DMS153 (cell line): ENCODE data around the gene KIAA1549.
"Not testable (repeated sequence)": the region's sequence is repeated elsewhere in the genome, so short reads cannot be mapped to it uniquely, and the experiment has no call there.

Experiments
- DNase-seq: peaks from one replicate; lab custom pipeline; 2025; lab: John Stamatoyannopoulos, UW

KIAA1549 gene

GRCh38 chr7:138811327-138811726, 169.9 kb downstream of the KIAA1549 start:
- not testable (repeated sequence) for DNase-seq

GRCh38 chr7:138809346-138809745, 171.8 kb downstream of the KIAA1549 start:
- DNase-seq = no peak

DNA sequence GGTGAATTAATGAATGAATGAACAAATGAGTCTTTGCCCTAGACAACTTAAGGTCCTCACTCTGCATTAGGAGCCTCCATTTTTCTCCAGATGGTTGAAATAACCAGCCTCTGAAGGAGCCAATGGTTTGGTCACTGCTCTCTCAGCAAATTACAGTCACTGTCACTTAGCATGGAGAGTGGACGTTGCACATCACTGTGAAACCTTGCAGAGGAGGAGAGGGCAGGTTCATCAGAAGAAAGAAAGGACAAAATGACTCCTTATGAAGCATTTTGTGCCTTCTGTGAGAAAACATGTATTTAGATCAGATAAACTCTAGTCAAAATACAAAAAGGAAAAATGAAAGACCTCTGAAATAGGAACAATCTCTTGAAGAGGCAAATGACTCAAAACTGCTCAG, 176.6 kb downstream of the KIAA1549 start:
- DNase-seq = no peak

- no peak for DNase-seq
Measured at GRCh38 chr7:138802706-138803105, 178.5 kb downstream of the KIAA1549 start.

DNA sequence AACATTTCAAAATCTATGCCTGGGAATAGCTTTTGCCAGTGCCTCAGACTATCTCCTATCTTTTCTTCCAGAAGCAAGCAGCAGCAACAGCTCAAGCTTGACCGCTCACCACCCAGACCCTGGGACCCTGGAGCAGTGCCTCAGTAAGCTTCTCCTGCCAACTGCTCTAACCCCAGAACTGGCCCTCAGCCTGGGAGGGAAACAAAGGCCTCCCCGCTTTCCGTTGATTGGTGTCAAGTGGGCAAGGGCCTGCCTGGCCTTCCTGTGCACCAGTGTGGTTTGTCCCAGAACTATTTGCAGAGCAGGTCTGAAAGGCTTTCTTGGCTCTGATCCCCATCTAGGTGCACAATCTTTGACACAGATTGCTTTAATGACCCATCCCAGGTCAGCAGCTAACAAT, 179.9 kb downstream of the KIAA1549 start:
- DNase-seq = no peak

GRCh38 chr7:138799336-138800000, 181.7 kb downstream of the KIAA1549 start:
- no peak for DNase-seq

- no peak for DNase-seq
Measured at GRCh38 chr7:138798836-138799235, 182.4 kb downstream of the KIAA1549 start.

DNA sequence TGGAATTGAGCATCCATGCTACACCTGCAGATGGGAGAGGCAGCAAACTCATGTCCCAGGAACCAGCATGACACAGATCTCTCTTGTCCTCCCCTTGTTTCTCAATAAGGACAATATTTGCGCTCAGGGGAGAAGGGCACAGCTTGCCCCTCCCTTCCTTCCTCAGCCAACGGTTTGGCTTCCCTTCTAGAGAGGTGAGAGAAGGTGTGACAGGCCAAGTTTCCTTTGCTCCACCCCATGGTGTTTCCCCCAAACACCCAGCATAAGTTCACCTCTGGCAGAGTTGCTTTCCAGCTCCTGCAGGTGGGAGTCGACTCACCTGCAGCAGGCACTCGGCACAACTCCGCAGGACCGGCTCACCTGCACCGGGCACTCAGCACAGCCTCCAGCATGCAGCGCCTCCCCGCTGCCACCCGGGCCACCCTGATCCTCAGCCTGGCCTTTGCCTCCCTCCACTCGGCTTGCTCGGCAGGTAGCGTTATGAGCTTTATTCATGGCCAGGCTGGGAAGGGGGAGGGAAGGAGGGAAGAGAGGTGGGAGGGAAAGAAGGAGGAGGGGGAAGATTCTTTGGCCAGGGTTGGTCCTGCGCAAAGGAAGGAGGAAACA, 183.4 kb downstream of the KIAA1549 start, which contains the start of the genes ATP6V0A4 and TMEM213:
Gene ATP6V0A4 (minus strand): TSS at position 482 of the 606 bp plus-strand sequence. CDS start 26,949 bp downstream, outside the sequence.
Gene TMEM213 (plus strand): TSS at position 280 of the 606 bp plus-strand sequence. CDS start 111 bp downstream, at position 391.
- DNase-seq = no peak

- DNase-seq = not testable (repeated sequence)
Measured at GRCh38 chr7:138797046-138797445, 184.1 kb downstream of the KIAA1549 start.

DNA sequence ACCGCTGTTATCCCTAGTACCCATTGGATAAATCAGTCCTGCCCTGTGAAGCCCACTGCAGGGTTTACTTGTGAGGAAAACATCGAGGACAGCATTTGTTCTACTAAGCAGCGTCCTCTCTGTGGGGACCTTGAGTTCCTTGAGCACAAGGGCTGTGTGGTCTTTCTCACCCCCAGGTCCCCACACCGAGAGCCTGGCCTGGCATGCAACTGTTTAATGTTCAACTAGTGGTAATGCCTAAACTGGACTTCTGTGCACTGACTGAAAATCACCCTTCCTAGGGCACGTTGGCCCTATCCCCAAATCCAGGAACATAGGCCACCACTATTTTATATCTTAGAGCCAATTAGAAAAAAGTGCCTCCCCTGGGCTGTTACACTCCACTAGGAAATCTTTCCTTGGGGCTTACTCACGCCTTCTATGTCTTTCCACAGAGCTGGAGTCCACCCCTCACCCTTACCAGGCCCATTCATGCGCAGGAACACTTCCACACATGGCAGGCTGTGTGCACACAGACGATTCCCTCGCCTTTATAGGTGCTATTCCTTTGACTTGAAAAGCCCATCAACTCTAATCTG, 185.1 kb downstream of the KIAA1549 start:
- DNase-seq = no peak

DNA sequence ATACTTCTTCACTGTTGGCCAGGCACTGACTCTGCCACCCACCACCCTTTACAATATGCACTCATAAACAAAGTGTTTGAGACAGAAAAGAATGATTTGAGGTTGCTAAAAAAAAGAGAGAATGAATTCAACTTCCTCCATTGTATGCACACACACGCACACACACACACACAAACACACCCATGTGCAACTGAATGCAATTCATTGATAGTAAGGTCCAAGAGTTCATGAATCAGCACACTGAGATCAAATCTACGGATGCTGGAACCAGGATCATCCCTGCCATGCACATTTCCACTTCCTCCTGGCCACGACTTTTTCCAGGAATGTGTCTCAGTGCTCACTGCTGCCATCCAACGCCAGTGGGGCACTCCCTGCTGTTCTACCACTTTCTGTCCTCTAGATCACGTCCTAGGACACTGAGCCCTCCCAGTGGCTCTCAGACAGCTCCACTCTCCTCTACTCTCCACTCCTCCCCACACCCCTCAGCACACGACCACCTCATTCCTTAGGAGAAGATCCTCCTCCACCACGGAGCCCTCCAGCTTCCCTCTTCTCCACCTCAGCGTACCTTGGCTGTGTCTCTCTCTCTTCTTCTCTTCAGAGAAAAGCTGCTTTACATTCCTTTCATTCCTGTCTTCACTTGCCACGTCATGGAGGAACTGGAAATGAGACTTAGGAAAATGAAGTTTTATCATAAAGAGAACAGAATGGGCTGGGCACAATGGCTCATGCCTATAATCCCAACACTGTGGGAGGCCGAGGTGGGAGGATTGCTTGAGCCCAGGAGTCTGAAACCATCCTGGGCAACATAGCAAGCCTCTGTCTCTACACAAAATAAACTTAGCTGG, 195.4 kb downstream of the KIAA1549 start:
- DNase-seq = no peak

DNA sequence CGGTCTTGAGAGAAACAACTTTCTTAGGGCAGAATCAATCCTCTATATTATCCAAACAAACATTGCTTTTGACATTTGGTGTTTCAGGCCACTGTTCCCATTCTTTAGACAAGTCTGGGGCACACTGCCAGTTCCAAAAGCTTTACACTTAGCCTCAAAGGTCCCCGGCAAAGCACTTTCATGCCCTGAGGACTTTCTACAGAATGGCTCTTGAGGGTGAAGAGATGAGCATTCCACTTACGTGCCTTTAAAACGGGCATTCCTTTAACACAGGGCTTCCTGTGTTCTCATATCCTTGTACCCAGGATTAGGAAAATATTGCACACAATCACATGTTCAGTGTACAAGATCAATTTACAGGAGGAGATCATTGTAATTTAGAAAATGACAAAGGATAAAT, 196.5 kb downstream of the KIAA1549 start:
- no peak for DNase-seq
